Mesothelial cell of epicardium (in vitro differentiated cells): ENCODE results near the gene CCDC91. TPM values are rescaled to one million over a fixed set of nuclear protein-coding genes. Genes with fewer than 3 reads are reported as not detected.

Experiments
- DNase-seq, 2 experiments: peaks; one replicate each; pipeline ENCODE4 v3.0.0; 2021; ENCODE audit warnings: low spot score in 2 of 2; ENCODE audit not compliant: unreplicated experiment in 2 of 2
- H3K27ac Mint-ChIP-seq: 2 replicates; pipeline ENCODE4 v1.8.0; 2021; ENCODE audit warnings: mixed read lengths
- H3K27me3 Mint-ChIP-seq: 2 replicates; pipeline ENCODE4 v1.8.0; 2021; ENCODE audit warnings: low read depth, mixed read lengths
- H3K36me3 Mint-ChIP-seq: 2 replicates; pipeline ENCODE4 v1.8.0; 2021; ENCODE audit warnings: mixed read lengths
- H3K4me1 Mint-ChIP-seq: 2 replicates; pipeline ENCODE4 v1.8.0; 2021; ENCODE audit warnings: mixed read lengths
- H3K4me3 Mint-ChIP-seq: 2 replicates; pipeline ENCODE4 v1.8.0; 2021; ENCODE audit warnings: mild to moderate bottlenecking, moderate library complexity, mixed read lengths
- H3K9me3 Mint-ChIP-seq: 2 replicates; pipeline ENCODE4 v1.8.0; 2021; ENCODE audit warnings: mixed read lengths
- total RNA-seq: library from RNA; stranded (reverse); gene quantifications from 3 replicates; pipeline ENCODE4 v1.2.1, GENCODE V29; 2021
- TF ChIP-seq, protein P1 (sequence below): fragments of 200-600 bp; sonication (generic); IDR thresholded peaks from one replicate; pipeline ENCODE4 v1.5.0; 2021; ENCODE audit warnings: antibody characterized with exemption; ENCODE audit not compliant: unreplicated experiment

CCDC91 gene
- total RNA-seq, 1 donor from 2014 or later: 30.7 TPM

DNA sequence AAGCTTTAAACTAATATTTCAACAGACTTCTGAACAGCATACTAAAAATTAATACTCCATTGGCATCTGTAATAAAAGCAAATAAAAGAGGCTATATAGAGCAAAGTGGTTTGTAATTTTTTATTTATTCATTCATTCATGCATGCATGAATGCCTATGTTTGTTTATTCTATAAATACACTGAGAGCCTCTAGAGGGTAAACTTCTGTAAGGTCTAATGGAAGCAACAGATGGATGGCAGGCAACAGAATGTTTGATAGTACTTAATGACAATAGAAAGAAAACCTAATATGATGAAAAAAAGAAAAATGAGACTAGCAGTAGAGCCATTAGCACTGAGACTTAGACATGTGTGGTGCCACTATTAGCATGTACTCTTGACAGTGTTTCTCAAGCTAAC, 253.1 kb downstream of the CCDC91 start:
- Mint-ChIP-seq H3K27me3 (no peaks in the 10 kb centered on the region), H3K4me3 (no peak overlapping the region), H3K9me3 (peaks cover 4% of the 10 kb centered on the region), H3K4me1 (no peaks in the 10 kb centered on the region), H3K36me3 (no peaks in the 10 kb centered on the region), H3K27ac (no peak overlapping the region)
- TF ChIP-seq, protein P1, sequence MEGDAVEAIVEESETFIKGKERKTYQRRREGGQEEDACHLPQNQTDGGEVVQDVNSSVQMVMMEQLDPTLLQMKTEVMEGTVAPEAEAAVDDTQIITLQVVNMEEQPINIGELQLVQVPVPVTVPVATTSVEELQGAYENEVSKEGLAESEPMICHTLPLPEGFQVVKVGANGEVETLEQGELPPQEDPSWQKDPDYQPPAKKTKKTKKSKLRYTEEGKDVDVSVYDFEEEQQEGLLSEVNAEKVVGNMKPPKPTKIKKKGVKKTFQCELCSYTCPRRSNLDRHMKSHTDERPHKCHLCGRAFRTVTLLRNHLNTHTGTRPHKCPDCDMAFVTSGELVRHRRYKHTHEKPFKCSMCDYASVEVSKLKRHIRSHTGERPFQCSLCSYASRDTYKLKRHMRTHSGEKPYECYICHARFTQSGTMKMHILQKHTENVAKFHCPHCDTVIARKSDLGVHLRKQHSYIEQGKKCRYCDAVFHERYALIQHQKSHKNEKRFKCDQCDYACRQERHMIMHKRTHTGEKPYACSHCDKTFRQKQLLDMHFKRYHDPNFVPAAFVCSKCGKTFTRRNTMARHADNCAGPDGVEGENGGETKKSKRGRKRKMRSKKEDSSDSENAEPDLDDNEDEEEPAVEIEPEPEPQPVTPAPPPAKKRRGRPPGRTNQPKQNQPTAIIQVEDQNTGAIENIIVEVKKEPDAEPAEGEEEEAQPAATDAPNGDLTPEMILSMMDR: no peak
- no peak for DNase-seq

DNA sequence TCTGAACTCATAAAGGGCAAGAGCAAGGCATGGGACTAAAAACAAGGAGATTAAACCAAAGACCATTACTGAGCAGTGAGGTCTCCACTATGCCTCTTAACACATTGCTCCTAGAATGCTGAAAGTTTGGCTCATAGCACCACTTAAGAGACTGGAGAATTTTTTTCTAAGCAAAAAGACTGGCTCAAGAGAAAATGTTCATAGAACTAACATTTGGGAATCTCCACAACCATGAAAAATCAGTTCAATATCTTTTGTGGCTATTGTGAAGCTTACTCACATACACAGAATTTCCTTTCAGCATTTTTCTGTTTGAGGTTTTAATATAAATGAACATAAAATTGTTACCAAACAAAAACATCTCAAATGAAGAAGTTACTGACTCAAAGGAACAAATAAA, 255.8 kb downstream of the CCDC91 start:
- Mint-ChIP-seq H3K4me3 (no peak overlapping the region), H3K36me3 (no peaks in the 10 kb centered on the region), H3K9me3 (peaks cover 4% of the 10 kb centered on the region), H3K27ac (no peak overlapping the region), H3K27me3 (no peaks in the 10 kb centered on the region), H3K4me1 (peaks cover 6% of the 10 kb centered on the region)
- TF ChIP-seq, protein P1: no peak
- no peak for DNase-seq

DNA sequence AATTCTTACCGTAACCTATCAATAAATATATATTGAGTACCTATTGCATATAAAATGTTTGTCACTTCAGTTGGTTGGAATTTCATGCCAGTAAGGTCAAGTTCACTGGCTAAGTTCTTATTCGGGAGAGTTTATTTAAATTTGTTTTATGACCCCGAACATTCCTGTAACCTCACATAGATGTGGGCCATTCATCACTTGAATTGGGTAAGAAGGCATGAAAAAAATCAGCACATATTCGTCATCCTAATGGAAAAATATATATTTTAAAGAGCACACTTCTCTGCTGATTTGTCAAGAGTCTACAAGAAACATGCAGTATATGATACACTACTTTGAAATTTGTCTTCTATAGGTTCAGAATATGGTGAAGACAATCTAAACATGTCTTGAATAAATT, 263.4 kb downstream of the CCDC91 start:
- Mint-ChIP-seq H3K27ac (peak overlapping the region; percentile 43), H3K9me3 (peaks cover 2% of the 10 kb centered on the region), H3K4me3 (no peak overlapping the region), H3K36me3 (peaks cover under 1% of the 10 kb centered on the region), H3K27me3 (no peaks in the 10 kb centered on the region), H3K4me1 (peaks cover 60% of the 10 kb centered on the region)
- DNase-seq: no peak
- TF ChIP-seq, protein P1: no peak

DNA sequence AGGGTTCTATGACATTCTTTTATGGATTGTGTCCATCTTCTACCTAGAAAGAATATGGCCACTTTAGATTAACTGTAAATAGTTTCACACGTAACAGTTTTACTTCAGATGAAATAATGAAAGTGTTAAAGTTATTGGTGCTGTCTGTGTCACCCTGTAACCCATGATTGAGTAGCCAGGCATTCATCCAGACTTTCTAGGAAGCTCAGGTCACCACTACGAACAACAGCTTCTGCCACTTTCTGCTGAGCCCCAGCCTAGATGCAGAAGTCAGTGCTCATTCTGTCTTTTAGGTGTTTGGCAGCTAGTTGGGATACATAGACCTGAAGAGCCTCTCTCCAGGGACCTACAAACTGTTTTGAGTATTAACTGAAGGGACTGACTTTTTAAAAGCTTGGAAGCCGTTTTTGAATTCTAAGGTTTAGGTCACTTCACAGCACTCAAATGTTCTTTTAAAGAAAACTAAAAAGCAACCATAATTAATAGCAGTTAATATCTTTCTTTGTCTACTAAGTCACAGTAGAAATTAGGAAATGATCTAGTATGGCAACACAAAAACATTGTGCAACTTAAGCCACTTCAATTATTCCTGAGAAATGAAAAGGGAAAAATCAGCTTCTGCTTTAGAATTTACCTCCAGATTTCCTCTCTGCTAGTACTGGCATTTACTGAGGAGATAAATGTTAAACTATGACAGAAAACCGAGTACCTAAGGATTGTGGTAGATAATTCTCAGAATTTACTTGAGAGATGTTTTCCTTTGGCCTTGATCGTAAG, 266.9 kb downstream of the CCDC91 start:
- H3K4me1 Mint-ChIP-seq: peaks cover 66% of the 10 kb centered on the region
- TF ChIP-seq, protein P1: no peak
- H3K4me3 Mint-ChIP-seq: no peak overlapping the region
- no peaks in the 10 kb centered on the region for H3K27me3 Mint-ChIP-seq
- DNase-seq: no peak
- peak overlapping the region; percentile 60 for H3K27ac Mint-ChIP-seq
- peaks cover 4% of the 10 kb centered on the region for H3K9me3 Mint-ChIP-seq
- H3K36me3 Mint-ChIP-seq: peaks cover 4% of the 10 kb centered on the region

DNA sequence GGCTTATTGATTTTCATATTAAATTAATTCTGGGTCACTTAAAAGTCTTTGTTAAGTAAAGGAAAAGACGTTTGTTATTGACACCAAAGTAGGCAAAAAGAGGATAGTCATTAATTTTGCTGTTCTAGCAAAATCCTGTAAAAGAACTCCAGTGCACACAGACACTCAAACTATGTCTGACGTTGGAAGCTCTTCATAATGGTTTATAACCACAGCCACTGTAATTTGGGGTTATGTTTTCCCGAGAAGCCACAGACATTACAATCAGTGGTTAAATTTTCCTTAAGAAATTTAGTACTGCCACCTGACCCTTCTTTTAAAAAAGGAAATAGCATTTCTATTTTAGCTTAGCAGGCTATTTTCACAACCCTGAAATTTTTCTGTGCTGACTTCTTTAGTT, 267.5 kb downstream of the CCDC91 start:
- Mint-ChIP-seq H3K36me3 (peaks cover 6% of the 10 kb centered on the region), H3K4me1 (peaks cover 64% of the 10 kb centered on the region), H3K9me3 (peaks cover 4% of the 10 kb centered on the region), H3K4me3 (no peak overlapping the region), H3K27me3 (no peaks in the 10 kb centered on the region), H3K27ac (peak overlapping the region; percentile 60)
- TF ChIP-seq, protein P1: no peak
- no peak for DNase-seq
